ENCODE data around the gene GAPT. TPM values are rescaled to one million over a fixed set of nuclear protein-coding genes. Genes with fewer than 3 reads are reported as not detected.

Gene GAPT
- under 1 TPM; 0.17 to 0.98 (median 0.43) TPM for total RNA-seq
- long read RNA-seq, donor 1, result 0 reads
- long read RNA-seq, donor 2, result 0 reads

DNA sequence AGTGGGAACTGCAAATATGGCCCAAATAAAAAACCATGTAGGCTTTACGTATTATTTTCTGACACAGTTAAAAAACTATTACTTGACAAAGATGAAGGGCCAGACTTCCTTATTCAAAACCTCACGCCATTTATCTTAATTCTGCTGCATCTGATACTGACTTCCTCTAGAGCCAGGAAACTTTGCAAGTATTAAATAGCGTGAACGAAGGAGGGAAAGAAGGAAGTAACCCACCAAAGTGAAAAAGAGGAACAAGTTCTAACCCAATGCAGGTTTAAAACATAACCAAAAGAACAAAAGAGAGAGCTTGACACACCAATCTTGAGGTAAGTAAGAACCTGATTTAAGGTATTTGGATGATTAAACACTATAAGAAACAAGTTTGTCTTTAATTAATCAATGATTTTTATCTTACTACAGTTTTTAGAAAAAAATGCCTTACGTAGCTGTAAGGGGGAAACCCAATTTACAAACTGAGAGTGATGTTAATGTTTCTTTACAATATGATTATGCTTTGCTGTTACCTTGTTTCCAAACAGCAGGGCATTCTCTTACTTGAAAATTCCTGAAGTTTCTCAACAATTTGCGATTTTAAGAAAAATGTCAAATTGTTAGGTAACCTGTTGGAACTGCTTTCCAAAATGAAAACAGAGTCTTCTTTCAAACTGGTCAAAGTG lies at the start of gene GAPT:
Gene GAPT, plus strand, starts transcription at position 220 of the 677 bp plus-strand sequence. CDS start 3,102 bp downstream, outside the sequence.
- peak; percentile 57 for ATAC-seq
- Histone ChIP-seq H3K4me1 (ENCODE audit: low read depth) (no peaks in the 10 kb centered on the region), H3K36me3 (ENCODE audit: low read depth) (no peaks in the 10 kb centered on the region), H3K4me3 (no peak within 1 kb of the TSS), H3K9me3 (no peaks in the 10 kb centered on the region)
- TF ChIP-seq, protein P1, sequence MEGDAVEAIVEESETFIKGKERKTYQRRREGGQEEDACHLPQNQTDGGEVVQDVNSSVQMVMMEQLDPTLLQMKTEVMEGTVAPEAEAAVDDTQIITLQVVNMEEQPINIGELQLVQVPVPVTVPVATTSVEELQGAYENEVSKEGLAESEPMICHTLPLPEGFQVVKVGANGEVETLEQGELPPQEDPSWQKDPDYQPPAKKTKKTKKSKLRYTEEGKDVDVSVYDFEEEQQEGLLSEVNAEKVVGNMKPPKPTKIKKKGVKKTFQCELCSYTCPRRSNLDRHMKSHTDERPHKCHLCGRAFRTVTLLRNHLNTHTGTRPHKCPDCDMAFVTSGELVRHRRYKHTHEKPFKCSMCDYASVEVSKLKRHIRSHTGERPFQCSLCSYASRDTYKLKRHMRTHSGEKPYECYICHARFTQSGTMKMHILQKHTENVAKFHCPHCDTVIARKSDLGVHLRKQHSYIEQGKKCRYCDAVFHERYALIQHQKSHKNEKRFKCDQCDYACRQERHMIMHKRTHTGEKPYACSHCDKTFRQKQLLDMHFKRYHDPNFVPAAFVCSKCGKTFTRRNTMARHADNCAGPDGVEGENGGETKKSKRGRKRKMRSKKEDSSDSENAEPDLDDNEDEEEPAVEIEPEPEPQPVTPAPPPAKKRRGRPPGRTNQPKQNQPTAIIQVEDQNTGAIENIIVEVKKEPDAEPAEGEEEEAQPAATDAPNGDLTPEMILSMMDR (IDR thresholded peaks at IDR 0.05), result no peak
- intact Hi-C loops (cut with DNase I, micrococcal nuclease), result loop anchor here in 1 of 2 donors (10.0 kb wide), 1 partner anchor 323 kb away; no protein-coding TSS in a partner anchor
- no peak for DNase-seq

DNA sequence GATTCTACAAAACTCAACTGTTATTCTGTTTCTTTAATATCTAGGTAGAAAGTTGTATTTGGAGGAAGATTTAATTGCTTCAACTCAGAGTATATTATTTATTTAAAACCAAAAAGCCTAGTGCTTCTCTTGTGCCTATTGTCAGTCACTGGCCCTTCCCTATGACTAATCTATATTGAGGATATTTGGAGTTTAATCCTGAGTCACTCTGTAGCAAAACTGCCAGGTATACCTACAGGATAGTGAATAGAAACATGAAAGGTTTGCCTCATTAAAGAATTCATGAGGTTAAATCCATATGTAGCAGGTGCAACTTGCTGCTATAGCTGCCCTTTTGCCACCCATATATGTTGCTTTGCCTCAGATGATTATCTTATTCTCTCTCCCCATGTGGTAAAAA lies 46.4 kb upstream of the GAPT start:
- TF ChIP-seq, protein P1 (IDR thresholded peaks at IDR 0.05), result no peak
- DNase-seq, result no peak
- Histone ChIP-seq H3K36me3 (ENCODE audit: low read depth) (no peaks in the 10 kb centered on the region), H3K4me3 (no peak overlapping the region), H3K9me3 (no peaks in the 10 kb centered on the region), H3K4me1 (ENCODE audit: low read depth) (no peaks in the 10 kb centered on the region)
- ATAC-seq, result peak; percentile 46
- intact Hi-C loops (cut with DNase I, micrococcal nuclease), result no loop called here

DNA sequence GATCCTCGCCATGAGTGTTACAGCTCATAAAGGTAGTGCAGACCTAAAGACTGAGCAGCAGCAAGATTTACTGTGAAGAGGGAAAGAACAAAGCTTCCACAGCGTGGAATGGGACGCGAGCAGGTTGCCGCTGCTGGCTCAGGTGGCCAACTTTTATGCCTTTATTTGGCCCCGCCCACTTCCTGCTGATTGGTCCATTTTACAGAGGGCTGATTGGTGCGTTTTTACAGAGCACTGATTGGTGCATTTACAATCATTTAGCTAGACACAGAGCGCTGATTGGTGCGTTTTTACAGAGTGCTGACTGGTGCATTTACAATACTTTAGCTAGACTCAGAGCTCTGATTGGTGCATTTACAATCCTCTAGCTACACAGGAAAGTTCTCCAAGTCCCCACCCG lies 45.2 kb upstream of the GAPT start:
- TF ChIP-seq, protein P1 (IDR thresholded peaks at IDR 0.05), result no peak
- ATAC-seq, result no peak
- no peak overlapping the region for H3K4me3 ChIP-seq

DNA sequence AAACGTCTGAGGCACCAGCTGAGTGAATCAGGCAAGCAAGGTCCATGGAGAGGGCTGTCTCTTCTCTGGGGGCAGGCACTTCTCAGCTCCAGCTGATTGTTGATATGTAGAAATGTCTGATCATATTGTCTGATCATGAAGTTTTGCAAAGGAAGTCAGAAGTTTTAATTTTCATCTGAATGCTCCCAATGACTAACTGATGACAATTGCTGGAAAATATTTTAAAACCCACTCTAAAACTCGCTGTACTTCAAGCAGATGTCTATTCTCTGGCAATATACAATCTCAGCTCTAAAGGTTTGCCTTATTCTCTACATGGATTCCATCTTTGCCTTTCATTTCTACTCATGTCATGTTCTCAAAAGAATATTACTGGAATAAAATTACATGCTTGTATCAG lies 44.0 kb upstream of the GAPT start:
- intact Hi-C loops (cut with DNase I, micrococcal nuclease), result no loop called here
- DNase-seq, result no peak
- ATAC-seq, result no peak
- no peaks in the 10 kb centered on the region for H3K4me1 ChIP-seq (ENCODE audit: low read depth)
- H3K9me3 ChIP-seq, result no peaks in the 10 kb centered on the region
- H3K36me3 ChIP-seq (ENCODE audit: low read depth), result no peaks in the 10 kb centered on the region
- TF ChIP-seq, protein P1 (IDR thresholded peaks at IDR 0.05), result no peak
- no peak overlapping the region for H3K4me3 ChIP-seq

More for the DNA sequence above, 45.2 kb upstream of the GAPT start:
- Histone ChIP-seq H3K9me3 (no peaks in the 10 kb centered on the region), H3K36me3 (ENCODE audit: low read depth) (no peaks in the 10 kb centered on the region), H3K4me1 (ENCODE audit: low read depth) (no peaks in the 10 kb centered on the region)
- no peak for DNase-seq
- intact Hi-C loops (cut with DNase I, micrococcal nuclease), result no loop called here

DNA sequence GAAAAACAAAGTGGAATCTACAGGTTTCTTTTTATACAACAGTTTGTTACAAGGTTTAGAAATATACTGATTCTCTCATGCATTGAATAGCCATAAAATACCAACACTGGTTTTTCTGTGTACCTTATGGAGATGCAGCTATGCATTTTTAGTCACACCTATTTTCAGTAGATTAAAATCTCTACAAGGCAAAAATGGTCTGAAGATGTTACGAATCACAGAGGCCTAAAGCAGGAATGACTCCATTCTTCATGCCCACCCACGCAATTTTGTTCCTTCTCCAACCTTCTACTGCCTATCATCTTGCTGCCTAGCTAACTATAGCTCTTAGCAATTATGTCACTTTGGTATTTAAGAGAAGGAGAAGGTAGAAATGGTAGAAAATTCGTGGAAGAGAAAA lies 41.2 kb upstream of the GAPT start:
- Histone ChIP-seq H3K4me1 (ENCODE audit: low read depth) (peaks cover 3% of the 10 kb centered on the region), H3K4me3 (no peak overlapping the region), H3K9me3 (no peaks in the 10 kb centered on the region), H3K36me3 (ENCODE audit: low read depth) (no peaks in the 10 kb centered on the region)
- ATAC-seq (no peak), DNase-seq (no peak)
- intact Hi-C loops (cut with DNase I, micrococcal nuclease), result loop anchor here in 1 of 2 donors (10.0 kb wide), 1 partner anchor 665 kb away; no protein-coding TSS in a partner anchor
- TF ChIP-seq, protein P1 (IDR thresholded peaks at IDR 0.05), result no peak
